HG02588 (cell line): Measurements from ENCODE around the gene RTN4RL2.

ENCODE experiments used
- ATAC-seq: cut with Tn5 transposase; IDR thresholded peaks from one replicate; pipeline ENCODE4 v1.9.1; 2021; ENCODE audit warnings: mild to moderate bottlenecking, moderate library complexity; ENCODE audit not compliant: unreplicated experiment

Gene RTN4RL2

DNA sequence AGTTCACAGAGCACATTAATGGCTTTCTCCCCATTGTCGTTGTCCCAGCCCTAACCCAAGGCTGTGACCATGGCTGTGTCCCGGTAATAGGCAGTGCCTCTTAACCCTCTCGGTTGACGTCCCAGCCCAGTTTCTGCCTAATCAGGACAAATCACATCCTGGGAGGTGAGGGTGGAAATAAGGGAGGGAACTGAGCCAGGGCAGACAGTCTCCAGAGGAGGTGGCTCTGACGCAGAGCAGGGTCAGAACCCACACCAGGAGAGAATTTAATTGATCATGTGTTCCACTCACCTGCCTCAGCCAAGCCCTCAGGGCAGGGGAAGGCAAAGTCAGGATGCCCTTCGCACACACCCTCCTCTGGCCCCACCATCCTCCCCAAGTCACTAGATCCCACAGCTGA lies 38.2 kb downstream of the RTN4RL2 start:
- ATAC-seq, result no peak

DNA sequence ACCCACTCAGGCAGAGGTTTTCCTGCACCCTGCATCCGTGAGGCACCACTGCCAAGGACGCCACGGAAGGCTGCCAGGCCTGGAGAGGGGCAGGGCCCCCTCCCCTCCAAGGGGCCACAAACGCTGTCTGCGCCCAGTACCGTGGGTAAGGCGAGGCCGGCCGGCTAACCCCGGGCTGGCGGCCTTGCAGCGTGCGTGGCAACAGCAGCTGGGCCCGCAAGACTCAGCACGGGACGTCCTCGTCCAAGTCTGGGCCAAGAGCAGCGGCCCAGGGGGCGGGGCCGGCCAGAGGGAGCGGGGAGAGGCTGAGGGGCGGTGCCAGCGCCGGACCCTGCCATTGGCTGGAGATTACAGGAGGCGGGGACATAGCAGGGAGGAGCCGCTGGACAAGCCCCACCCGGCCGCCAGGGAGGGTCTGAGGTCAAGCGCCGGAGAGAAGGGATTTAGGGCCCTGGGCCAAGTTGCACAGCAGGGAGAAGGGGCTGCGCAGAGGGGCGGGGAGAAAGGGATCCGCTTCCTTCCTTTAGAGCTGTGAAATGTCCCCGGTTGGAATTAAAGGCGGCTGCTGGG lies 39.2 kb downstream of the RTN4RL2 start:
- peak; percentile 82 for ATAC-seq

DNA sequence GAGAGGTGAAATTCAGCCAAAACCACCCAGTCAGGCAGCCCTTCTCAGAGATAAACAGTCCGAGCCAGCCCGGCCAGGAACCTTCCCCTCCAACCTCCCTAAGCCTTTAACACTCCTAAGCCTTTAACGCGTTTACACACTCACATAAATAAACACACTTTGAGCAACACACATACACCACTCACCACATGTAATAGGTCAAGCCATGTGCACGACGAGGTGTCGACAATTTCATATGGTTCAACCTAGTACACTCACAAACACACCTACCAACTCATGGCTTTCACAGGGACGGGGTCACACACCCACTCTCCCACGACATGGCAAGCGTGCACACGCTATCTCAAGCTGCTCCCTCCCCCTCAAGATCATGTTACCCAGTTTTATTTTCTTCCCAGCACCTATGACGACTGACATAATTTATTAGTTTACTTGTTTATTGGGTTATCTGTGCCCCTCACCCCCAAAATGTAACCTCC lies 39.7 kb downstream of the RTN4RL2 start:
- ATAC-seq, result no peak

DNA sequence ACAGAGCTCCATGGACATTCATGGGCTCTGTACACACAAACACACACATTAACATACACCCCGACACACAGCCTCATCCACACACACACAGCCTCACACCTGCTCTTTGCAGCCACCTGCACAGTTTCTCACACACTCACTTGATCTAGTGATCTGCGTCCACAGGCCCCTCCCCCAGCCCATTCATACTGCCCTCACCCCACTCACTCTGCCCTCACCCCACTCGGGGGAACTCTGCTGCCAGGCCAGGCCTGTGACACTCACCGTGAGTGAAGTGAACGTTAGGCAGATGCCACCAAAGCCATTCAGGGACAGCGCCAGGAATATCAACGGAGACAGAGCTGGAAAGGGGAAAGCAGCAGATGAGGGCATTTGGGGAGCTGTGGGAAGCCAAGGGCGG lies 40.2 kb downstream of the RTN4RL2 start:
- no peak for ATAC-seq

DNA sequence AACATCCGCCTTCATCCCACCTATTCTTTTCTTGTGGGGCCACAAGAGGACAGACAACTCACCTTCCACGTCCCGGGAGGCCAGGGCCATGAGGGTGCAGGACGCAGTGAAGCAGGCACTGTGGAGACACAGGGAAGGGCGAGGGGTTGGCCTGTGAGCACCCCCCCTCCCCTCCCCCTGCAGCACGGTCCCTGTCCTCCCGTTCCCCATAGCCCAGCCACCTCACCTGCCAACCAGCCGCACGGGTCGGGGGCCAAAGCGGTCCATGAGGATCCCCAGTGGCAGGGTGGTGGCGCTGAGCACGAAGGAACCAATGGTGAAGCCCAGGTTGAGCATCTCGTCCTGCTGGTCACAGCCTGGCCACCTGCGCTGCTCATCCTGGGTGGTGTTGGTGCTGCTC lies 40.6 kb downstream of the RTN4RL2 start:
- no peak for ATAC-seq

DNA sequence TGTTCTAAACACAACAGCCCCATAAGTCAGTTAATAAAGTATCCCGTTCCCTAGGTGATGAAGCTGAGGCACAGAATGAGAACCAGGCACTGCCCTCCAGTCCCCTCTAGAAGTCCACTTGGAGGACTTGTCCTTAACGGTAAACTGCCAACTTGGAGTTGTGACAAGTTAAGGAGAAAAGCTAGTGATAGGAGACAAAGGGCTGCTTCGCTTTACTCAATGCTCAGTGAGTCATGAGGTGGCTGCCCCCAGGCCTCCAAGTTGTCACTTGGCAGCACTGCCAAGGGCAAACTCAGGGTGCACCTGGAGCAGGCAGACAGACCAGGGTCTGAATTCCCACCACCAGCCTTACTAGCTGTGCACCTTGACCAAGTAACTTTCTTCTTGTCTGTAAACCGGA lies 41.6 kb downstream of the RTN4RL2 start:
- no peak for ATAC-seq

DNA sequence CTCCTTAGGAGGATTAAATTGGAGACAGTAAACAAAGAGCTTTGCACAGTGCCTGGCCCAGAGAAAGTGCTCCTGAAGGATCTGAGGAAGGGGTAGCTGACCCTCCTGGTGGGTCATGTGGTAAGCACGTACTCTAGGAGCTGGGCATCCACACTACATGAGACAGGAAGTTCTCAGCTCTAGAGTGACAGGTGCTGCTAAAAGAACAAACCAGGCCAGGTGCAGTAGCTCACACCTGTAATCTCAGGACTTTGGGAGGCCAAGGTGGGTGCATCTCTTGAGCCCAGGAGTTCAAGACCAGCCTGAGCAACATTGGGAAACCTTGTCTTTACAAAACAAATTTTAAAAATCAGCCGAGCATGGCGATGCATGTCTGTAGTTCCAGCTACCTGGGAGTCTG lies 42.0 kb downstream of the RTN4RL2 start:
- ATAC-seq, result no peak

DNA sequence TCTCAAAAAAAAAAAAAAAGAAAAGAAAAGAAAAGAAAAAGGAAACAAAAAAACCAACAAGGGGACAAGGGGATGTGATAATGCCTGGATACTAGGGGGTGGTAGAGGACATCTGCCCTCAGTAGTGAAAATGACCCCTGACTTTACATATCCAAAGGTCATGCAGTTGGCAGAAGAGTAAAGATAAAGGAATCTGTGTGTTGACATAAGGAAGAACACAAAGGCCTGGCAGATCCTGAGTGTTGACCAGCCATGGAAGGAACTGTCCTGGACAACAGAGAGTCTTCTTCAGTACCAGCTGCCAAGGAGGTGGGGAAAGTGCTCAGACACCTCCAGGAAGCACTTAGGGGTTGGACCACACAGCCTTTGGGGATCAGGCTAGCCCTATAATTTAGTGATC lies 42.5 kb downstream of the RTN4RL2 start:
- ATAC-seq, result no peak

DNA sequence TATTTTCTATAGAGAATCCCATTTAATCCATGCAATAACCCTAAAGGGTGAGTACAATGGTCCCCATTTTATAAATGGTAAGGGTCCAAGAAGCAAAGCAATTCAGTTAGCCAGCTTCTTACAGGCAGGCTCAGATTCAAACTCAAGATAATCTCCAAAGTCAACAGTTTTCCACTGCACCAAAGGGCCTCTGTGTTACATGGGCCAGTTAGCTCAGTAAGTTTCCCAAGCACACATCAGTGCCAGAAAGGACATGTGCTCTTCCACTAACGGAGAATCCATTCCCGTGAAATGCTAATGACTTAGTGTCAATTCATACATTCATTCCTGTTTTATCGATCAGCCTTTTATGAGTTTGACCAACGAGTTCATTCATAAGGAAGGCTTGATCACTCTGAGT lies 44.2 kb downstream of the RTN4RL2 start:
- ATAC-seq, result no peak

DNA sequence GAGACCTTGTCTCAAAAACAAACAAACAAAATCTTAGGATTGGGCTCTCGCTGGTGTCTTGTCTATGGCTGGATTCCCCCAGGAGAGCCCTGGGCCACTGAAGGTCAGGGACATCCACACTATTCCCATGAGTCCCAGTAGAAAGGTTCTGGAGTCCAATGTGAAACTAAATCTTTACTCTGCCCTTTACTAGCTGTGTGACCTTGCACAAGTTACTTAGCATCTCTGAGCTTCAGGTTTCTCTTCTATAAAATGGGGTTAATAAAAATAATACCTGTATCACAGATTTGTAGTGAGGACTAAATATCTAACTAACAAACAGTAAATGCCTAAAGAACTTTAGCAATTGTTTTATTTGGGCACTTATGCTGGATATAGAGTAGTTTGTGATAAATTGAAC lies 46.2 kb downstream of the RTN4RL2 start:
- ATAC-seq, result no peak

DNA sequence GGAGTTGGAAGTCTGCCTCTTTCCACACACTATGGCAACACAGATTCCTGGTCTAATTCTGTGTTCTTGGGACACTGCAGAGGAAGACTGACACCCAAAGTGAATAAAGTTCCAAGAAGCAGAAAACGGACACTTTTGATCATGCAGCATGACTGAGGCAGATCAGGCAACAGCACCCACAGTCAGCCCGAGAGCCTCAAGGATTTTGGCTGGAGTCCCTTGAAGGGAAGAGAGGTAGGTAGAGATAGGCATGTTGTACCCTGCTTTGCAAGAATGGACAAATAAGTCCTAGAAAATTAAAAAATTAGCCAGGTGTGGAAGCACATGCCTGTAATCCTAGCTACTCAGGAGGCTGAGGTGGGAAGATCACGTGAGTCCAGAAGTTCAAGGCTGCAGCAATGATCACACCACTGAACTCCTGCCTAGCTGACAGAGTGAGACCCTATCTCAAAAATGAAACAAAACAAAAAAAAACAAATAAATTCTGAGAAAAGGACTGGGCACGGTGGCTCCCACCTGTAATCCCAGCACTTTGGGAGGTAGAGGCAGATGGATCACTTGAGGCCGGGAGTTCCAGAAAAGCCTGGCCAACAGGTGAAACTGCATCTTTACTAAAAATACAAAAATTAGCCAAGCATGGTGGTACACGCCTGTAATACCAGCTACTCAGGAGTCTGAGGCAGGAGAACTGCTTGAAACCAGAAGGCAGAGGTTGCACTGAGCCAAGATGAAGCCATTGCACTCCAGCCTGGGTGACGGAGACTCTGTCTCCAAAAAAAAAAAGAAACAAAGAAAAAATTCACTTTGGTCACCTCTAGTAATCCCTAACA lies 48.2 kb downstream of the RTN4RL2 start:
- ATAC-seq, result no peak

DNA sequence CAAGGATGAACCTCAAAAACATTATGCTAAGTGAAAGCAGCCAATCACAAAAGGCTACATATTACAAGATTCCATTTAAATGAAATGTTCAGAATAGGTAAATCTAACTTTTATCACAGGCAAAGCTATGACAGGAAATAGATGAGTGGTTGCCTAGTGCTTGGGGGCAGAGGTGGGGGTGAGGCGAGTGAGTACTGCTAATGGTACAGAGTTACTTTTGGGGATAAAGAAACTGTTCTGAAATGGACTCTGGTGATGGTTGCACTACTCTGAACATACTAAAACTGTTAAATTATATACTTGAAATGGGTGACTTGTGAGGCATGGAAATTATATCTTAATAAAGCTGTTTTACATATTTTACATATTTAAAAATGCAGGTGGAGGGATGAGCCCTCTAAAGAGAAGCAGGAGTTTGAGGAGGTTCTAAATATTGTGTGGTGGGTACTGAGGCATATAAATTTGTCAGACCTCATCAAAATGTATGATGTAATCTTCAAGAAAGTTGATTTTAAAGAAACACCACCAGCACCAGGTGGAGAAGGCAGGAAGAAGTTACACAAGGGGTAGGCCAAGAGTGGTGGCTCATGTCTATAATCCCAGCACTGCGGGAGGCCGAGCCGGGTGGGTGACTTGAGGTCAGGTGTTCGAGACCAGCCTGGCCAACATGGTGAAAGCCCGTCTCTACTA lies 51.6 kb downstream of the RTN4RL2 start:
- no peak for ATAC-seq

DNA sequence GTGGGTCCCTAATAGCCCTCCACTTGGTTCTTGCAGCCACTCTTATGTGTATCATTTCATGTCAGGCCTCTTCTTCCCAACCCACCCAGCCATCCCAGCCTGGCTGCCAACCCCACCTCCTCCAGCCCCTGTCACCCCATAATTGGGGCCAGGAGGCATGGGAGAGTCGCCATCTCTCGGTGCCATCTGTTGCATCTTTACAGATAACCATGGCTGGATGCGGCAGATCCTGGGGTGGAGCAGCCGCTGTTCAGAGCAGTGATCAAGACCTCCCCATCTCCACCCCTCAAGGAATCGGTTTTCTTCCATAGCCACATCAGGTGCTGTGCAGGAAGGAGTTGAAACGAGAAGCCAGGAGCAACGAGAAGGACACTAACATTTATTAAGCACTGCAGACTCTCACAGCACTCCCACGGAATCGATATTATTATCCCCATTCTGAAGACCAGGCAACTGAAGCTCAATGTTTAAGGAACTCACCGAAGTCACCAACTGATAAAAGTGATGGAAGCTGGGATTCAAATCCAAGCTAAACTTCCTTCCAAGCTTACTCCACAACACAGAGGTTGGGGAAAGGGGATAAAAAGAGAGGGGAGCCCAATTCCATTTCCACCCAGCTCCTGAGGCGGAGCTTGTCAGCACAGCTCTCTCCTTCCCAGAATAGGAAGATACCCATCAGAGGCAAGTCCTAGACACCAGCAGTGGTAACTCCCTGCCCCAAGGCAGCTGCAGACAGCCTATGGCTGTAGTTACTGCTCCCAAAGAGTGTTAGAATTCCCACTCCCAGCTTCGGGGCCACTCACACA lies 52.5 kb downstream of the RTN4RL2 start:
- no peak for ATAC-seq

DNA sequence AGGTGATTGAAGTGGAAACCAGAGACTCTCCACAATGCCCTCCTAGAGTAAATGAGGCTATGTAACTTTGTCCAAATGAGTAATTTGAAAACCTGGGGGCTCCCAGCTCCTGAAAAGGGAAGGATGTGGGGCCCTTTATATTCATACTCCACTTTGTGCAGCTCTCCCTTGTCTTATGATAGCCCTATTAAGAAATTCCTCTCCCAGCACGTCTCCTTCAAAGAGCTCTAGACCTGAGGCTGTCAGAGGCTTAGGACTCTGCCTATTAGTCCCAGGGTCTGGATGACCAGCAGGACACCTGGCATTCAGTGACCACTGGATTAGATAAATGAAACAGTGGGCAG lies 53.1 kb downstream of the RTN4RL2 start:
- ATAC-seq, result no peak

DNA sequence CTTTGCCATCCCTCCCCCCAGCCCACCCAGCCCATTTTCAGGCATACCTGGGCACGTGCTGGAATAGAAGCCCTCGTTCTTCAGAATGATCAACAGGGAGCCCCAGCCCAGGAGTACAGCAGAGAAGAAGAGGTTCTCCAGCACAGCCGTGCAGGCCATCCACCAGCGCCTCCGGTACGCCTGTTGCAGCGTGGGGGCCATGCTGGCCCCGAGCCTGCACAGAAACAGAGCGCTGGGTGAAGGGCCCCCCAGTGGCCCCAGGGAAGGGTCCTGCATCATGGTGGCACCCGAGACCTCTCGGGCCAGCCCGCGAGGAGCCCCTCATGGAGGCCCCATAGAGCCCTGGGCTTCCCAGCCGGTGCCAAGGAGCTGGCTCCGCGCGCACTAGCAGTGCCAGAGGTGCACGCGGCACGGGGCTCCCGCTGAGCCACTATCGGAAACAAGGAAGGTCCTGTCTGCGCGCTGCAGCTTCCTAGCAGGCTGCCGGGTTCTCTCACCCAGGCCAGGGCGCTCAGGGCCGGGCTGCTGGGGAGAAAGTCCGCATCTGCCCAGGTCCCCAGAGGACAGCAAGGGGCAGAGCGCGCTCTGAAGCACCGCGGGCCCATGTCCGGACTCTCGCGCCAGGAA lies 53.7 kb downstream of the RTN4RL2 start:
- peak; percentile 29 for ATAC-seq

DNA sequence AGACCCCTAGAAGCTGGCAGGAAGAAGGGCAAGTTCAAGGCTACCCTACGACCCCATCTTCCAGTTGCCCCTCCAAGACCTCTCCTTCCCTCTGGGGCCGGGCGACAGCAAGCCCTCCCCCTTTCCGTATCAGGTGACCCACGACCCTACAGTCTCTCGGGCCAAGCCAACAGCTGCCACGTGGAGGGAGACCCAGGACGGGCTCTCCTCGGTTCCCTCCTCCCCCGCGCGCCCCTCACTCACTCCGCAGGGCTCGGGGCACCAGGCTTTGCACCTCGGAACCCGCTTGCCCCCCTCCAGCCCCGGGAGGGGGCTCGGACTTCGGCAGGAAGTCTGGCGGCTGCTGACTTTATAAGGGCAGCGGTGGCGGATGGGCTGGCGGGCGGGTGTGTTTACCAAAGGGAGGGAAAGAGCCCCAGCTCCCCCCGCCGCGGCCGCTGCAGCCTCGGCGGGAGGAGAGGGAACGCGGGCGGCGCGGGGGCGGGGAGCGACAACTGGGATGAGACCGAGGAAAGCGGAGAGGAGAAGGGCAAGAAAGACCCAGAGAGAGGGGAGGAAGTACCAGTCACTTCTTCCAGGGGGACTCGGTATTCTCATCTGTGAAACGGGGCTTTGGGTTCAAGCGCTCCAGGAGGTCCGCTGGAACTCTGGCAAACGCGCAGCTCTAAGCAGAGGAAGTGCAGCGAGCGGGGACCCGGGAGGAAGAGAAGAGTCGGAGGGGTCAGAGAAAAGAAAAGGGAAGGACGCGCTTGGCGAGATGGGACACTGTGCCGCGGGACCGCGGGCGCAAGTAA lies 54.4 kb downstream of the RTN4RL2 start:
- ATAC-seq, result peak; percentile 41

DNA sequence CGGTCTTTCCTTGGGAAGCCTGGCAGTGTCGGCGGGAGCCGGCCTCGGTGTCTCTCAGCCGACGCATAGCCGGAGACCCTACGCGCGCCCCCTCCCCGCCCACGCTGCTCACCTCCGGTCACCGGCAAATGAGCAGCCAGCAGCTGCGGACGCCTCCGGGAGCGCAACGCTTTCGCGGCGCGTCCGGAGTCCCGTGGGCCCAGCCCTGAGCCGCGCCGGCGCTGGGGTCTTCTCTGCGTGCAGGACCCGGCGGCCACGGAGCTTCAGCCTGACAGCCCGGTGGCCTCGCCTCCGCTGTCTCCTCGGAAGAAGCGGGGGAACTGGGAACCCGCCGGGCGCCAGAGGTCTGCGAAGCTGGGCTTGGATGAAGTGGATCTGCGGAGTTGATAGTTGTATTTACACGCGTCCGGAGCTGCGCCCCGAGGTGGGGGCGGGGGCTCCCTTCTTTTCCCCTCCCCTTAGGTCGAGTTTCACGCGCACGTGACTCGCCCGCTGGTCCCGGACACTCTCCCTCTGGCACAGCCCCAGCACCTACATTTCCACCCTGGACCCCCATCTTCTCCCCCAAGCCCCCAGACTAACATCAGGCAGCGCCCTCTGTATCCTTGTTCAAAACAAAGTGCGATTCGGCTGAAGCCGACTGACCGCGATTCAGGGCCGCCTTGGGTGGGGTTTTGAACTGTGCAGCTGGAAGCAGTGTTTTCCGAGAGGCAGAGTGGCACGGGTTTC lies 55.2 kb downstream of the RTN4RL2 start, which contains the start of gene SLC43A1:
Gene SLC43A1 (minus strand): TSS at position 371 of the 729 bp plus-strand sequence. CDS start 1,591 bp downstream, outside the sequence.
- peak; percentile 47 for ATAC-seq

DNA sequence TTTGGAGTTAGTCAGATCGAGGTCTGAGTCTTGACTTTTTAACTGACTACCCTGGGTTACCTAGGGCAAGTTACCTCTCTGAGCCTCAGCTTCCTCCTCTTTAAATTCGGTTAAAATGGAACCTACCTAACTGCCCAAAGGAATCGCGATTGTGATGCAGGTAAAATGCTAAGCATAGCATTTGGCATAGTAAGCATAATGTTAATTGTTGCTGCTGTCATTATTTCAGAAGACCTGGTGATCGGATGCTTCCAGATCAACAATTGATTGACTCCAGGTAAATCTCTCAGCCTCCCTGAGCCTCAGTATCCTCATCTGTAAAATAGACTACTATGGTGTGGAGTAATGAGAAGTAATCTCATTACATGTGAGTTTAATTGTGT lies 55.7 kb downstream of the RTN4RL2 start:
- no peak for ATAC-seq

DNA sequence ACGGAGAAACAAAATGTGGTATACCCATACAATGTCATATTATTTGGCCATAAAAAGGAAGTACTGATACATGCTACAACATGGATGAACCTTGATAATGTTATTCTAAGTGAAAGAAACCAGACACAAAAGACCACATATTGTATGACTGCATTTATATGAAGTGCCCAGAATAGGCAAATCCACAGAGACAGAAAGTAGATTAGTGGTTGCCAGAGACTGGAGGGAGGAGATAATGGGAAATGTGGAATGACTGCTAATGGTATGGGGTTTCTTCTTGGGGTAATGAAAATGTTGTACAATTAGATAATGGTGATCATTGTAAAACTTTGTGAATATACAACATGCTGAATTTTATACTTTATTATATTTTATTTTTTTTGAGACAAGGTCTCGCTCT lies 60.8 kb downstream of the RTN4RL2 start:
- no peak for ATAC-seq
